Measurements from ENCODE around the gene ARPC3.
"Not testable (repeated sequence)": the region's sequence is repeated elsewhere in the genome, so short reads cannot be mapped to it uniquely, and the experiment has no call there.

ARPC3 gene

GRCh38 chr12:110449799-110450497 is at the start of gene ARPC3:
Gene ARPC3 (minus strand): TSS chr12:110450337. CDS start chr12:110450260, 77 bp downstream.
- H3K4me1 Mint-ChIP-seq = peaks cover 43% of the 10 kb centered on the region
- H3K4me3 Mint-ChIP-seq = peak within 1 kb of the TSS; percentile 97 to 100
- H3K27ac Mint-ChIP-seq = peak within 1 kb of the TSS; percentile 100
- no peaks in the 10 kb centered on the region for H3K27me3 Mint-ChIP-seq
- no peaks in the 10 kb centered on the region for H3K9me3 Mint-ChIP-seq
- peak; percentile 92 to 96 for DNase-seq
- peak; percentile 99 for ATAC-seq

GRCh38 chr12:110498984-110499706 is 49.0 kb upstream of the ARPC3 start:
- Mint-ChIP-seq H3K27ac (peak overlapping the region; percentile 90 to 97), H3K9me3 (no peaks in the 10 kb centered on the region), H3K4me3 (peak overlapping the region; percentile 71 to 81), H3K4me1 (peaks cover 32% of the 10 kb centered on the region), H3K27me3 (no peaks in the 10 kb centered on the region)
- DNase-seq (no peak), ATAC-seq (no peak)

GRCh38 chr12:110475426-110475825 is 25.3 kb upstream of the ARPC3 start:
- ATAC-seq (no peak), DNase-seq (no peak)
- Mint-ChIP-seq H3K27me3 (no peaks in the 10 kb centered on the region), H3K4me3 (no peak overlapping the region), H3K4me1 (peaks cover 31% of the 10 kb centered on the region), H3K27ac (no peak overlapping the region), H3K9me3 (no peaks in the 10 kb centered on the region)

- peak within 1 kb of the TSS; percentile 90 to 100 for H3K4me3 Mint-ChIP-seq
- H3K27ac Mint-ChIP-seq = peak within 1 kb of the TSS; percentile 98 to 99
These were observed 18.3 kb upstream of the ARPC3 start, which contains the start of the genes FAM216A and GPN3 for GRCh38 chr12:110468214-110469048. Gene FAM216A (plus strand): TSS chr12:110468845. CDS start chr12:110468876, 31 bp downstream. Gene GPN3 (minus strand): TSS chr12:110468257. CDS start chr12:110468203, 54 bp downstream.

GRCh38 chr12:110467847-110468213 is 17.7 kb upstream of the ARPC3 start:
- Mint-ChIP-seq H3K27ac (peak overlapping the region; percentile 98 to 99), H3K4me3 (peak overlapping the region; percentile 90 to 100), H3K27me3 (no peaks in the 10 kb centered on the region), H3K4me1 (peaks cover 56% of the 10 kb centered on the region), H3K9me3 (no peaks in the 10 kb centered on the region)
- ATAC-seq (peak; percentile 0), DNase-seq (no peak)

More at GRCh38 chr12:110468214-110469048, 18.3 kb upstream of the ARPC3 start, which contains the start of the genes FAM216A and GPN3:
- DNase-seq (peak; percentile 97 to 98), ATAC-seq (peak; percentile 85)
- Mint-ChIP-seq H3K27me3 (no peaks in the 10 kb centered on the region), H3K9me3 (no peaks in the 10 kb centered on the region), H3K4me1 (peaks cover 59% of the 10 kb centered on the region)

- no peaks in the 10 kb centered on the region for H3K27me3 Mint-ChIP-seq
- no peaks in the 10 kb centered on the region for H3K9me3 Mint-ChIP-seq
- H3K27ac Mint-ChIP-seq = no peak overlapping the region
- peaks cover 56% of the 10 kb centered on the region for H3K4me1 Mint-ChIP-seq
- H3K4me3 Mint-ChIP-seq = peak overlapping the region; percentile 90 to 100
- ATAC-seq (no peak), DNase-seq (no peak)
These were observed 16.7 kb upstream of the ARPC3 start for GRCh38 chr12:110466791-110467190.

- not testable (repeated sequence) for H3K4me3 Mint-ChIP-seq, H3K9me3 Mint-ChIP-seq, ATAC-seq, H3K27ac Mint-ChIP-seq, DNase-seq, H3K27me3 Mint-ChIP-seq
- H3K4me1 Mint-ChIP-seq = peaks cover 45% of the 10 kb centered on the region
These were observed 15.6 kb upstream of the ARPC3 start for GRCh38 chr12:110465765-110466164.

- Mint-ChIP-seq H3K9me3 (no peaks in the 10 kb centered on the region), H3K27me3 (no peaks in the 10 kb centered on the region), H3K27ac (no peak overlapping the region), H3K4me1 (peaks cover 38% of the 10 kb centered on the region), H3K4me3 (no peak overlapping the region)
- DNase-seq = no peak
- ATAC-seq = no peak
These were observed 14.9 kb upstream of the ARPC3 start for GRCh38 chr12:110465024-110465423.

- H3K27ac Mint-ChIP-seq, H3K4me3 Mint-ChIP-seq, H3K27me3 Mint-ChIP-seq, ATAC-seq, DNase-seq, H3K9me3 Mint-ChIP-seq: not testable (repeated sequence)
- peaks cover 12% of the 10 kb centered on the region for H3K4me1 Mint-ChIP-seq
These were observed 11.1 kb upstream of the ARPC3 start for GRCh38 chr12:110461189-110461588.

- ATAC-seq (no peak), DNase-seq (no peak)
- H3K9me3 Mint-ChIP-seq = no peaks in the 10 kb centered on the region
- H3K4me3 Mint-ChIP-seq = no peak overlapping the region
- H3K4me1 Mint-ChIP-seq = peaks cover 7% of the 10 kb centered on the region
- no peaks in the 10 kb centered on the region for H3K27me3 Mint-ChIP-seq
- no peak overlapping the region for H3K27ac Mint-ChIP-seq
These were observed 8.6 kb upstream of the ARPC3 start for GRCh38 chr12:110458756-110459155.

- H3K4me3 Mint-ChIP-seq = no peak overlapping the region
- DNase-seq = no peak
- H3K4me1 Mint-ChIP-seq = peaks cover 17% of the 10 kb centered on the region
- no peaks in the 10 kb centered on the region for H3K9me3 Mint-ChIP-seq
- H3K27ac Mint-ChIP-seq = no peak overlapping the region
- no peak for ATAC-seq
- no peaks in the 10 kb centered on the region for H3K27me3 Mint-ChIP-seq
These were observed 3.6 kb upstream of the ARPC3 start for GRCh38 chr12:110453569-110454296.

GRCh38 chr12:110451263-110451662 is 1.1 kb upstream of the ARPC3 start:
- no peaks in the 10 kb centered on the region for H3K9me3 Mint-ChIP-seq
- H3K4me3 Mint-ChIP-seq = no peak overlapping the region
- no peaks in the 10 kb centered on the region for H3K27me3 Mint-ChIP-seq
- peak overlapping the region; percentile 5 to 86 for H3K27ac Mint-ChIP-seq
- DNase-seq (no peak), ATAC-seq (no peak)
- H3K4me1 Mint-ChIP-seq = peaks cover 36% of the 10 kb centered on the region

- Mint-ChIP-seq H3K4me3 (no peak overlapping the region), H3K4me1 (peaks cover 38% of the 10 kb centered on the region), H3K9me3 (no peaks in the 10 kb centered on the region), H3K27ac (no peak overlapping the region), H3K27me3 (no peaks in the 10 kb centered on the region)
- no peak for DNase-seq
- ATAC-seq = no peak
These were observed 5.7 kb downstream of the ARPC3 start for GRCh38 chr12:110444455-110444854.

GRCh38 chr12:110436231-110436630 is 13.9 kb downstream of the ARPC3 start:
- ATAC-seq (no peak), DNase-seq (no peak)
- H3K4me3 Mint-ChIP-seq = no peak overlapping the region
- peaks cover 4% of the 10 kb centered on the region for H3K4me1 Mint-ChIP-seq
- H3K9me3 Mint-ChIP-seq = no peaks in the 10 kb centered on the region
- H3K27me3 Mint-ChIP-seq = no peaks in the 10 kb centered on the region
- H3K27ac Mint-ChIP-seq = no peak overlapping the region
